ENCODE data around the gene MALSU1.
A peak's percentile ranks its signal among the peaks of the same experiment; 100 is the strongest.
"Not testable (repeated sequence)": the region's sequence is repeated elsewhere in the genome, so short reads cannot be mapped to it uniquely, and the experiment has no call there.

The MALSU1 gene

GRCh38 chr7:23285657-23286646 lies 13.2 kb upstream of the MALSU1 start:
- H3K4me3 ChIP-seq (ENCODE audit: low read depth, low read length): no peak overlapping the region

GRCh38 chr7:23287612-23288011 lies 11.5 kb upstream of the MALSU1 start:
- H3K4me3 ChIP-seq (ENCODE audit: low read depth, low read length): no peak overlapping the region

- no peak overlapping the region for H3K4me3 ChIP-seq (ENCODE audit: low read depth, low read length)
Measured at GRCh38 chr7:23290993-23291392, 8.1 kb upstream of the MALSU1 start.

- H3K4me3 ChIP-seq (ENCODE audit: low read depth, low read length): no peak overlapping the region
Measured at GRCh38 chr7:23291957-23292560, 7.1 kb upstream of the MALSU1 start.

- H3K4me3 ChIP-seq (ENCODE audit: low read depth, low read length): no peak overlapping the region
Measured at GRCh38 chr7:23292623-23293022, 6.5 kb upstream of the MALSU1 start.

- no peak overlapping the region for H3K4me3 ChIP-seq (ENCODE audit: low read depth, low read length)
Measured at GRCh38 chr7:23293500-23294073, 5.6 kb upstream of the MALSU1 start.

- H3K4me3 ChIP-seq (ENCODE audit: low read depth, low read length): no peak overlapping the region
Measured at GRCh38 chr7:23294549-23295400, 4.4 kb upstream of the MALSU1 start.

GRCh38 chr7:23295401-23295697 lies 3.8 kb upstream of the MALSU1 start:
- H3K4me3 ChIP-seq (ENCODE audit: low read depth, low read length): no peak overlapping the region

- H3K4me3 ChIP-seq (ENCODE audit: low read depth, low read length): no peak overlapping the region
Measured at GRCh38 chr7:23298141-23298881, 828 bp upstream of the MALSU1 start.

- peak overlapping the region; percentile 98 for H3K4me3 ChIP-seq (ENCODE audit: low read depth, low read length)
Measured at GRCh38 chr7:23299770-23300300, 696 bp downstream of the MALSU1 start.

- no peak overlapping the region for H3K4me3 ChIP-seq (ENCODE audit: low read depth, low read length)
Measured at GRCh38 chr7:23306936-23307521, 7.9 kb downstream of the MALSU1 start.

- no peak overlapping the region for H3K4me3 ChIP-seq (ENCODE audit: low read depth, low read length)
Measured at GRCh38 chr7:23308754-23309153, 9.6 kb downstream of the MALSU1 start.

GRCh38 chr7:23312141-23312540 lies 13.0 kb downstream of the MALSU1 start:
- H3K4me3 ChIP-seq (ENCODE audit: low read depth, low read length): not testable (repeated sequence)

GRCh38 chr7:23315366-23315765 lies 16.2 kb downstream of the MALSU1 start:
- H3K4me3 ChIP-seq (ENCODE audit: low read depth, low read length): no peak overlapping the region

GRCh38 chr7:23331132-23331531 lies 32.0 kb downstream of the MALSU1 start:
- H3K4me3 ChIP-seq (ENCODE audit: low read depth, low read length): no peak overlapping the region

- H3K4me3 ChIP-seq (ENCODE audit: low read depth, low read length): no peak overlapping the region
Measured at GRCh38 chr7:23332193-23332592, 33.1 kb downstream of the MALSU1 start.

- no peak overlapping the region for H3K4me3 ChIP-seq (ENCODE audit: low read depth, low read length)
Measured at GRCh38 chr7:23332910-23333612, 33.9 kb downstream of the MALSU1 start.

GRCh38 chr7:23333671-23334246 lies 34.6 kb downstream of the MALSU1 start:
- no peak overlapping the region for H3K4me3 ChIP-seq (ENCODE audit: low read depth, low read length)

Measured in iPS-11a (cell line).